ENCODE results near the gene TMEM80.
"Not testable (repeated sequence)": the region's sequence is repeated elsewhere in the genome, so short reads cannot be mapped to it uniquely, and the experiment has no call there.

Gene TMEM80

GRCh38 chr11:723120-723883 is 27.7 kb downstream of the TMEM80 start:
- DNase-seq, result peak; percentile 47

- DNase-seq, result no peak
Observed at GRCh38 chr11:724049-724777, 28.6 kb downstream of the TMEM80 start.

GRCh38 chr11:724778-725386 is 29.3 kb downstream of the TMEM80 start:
- DNase-seq, result no peak

- peak; percentile 50 for DNase-seq
Observed at GRCh38 chr11:725624-726202, 30.1 kb downstream of the TMEM80 start.

GRCh38 chr11:726278-727220 is 30.9 kb downstream of the TMEM80 start:
- peak; percentile 95 for DNase-seq

- no peak for DNase-seq
Observed at GRCh38 chr11:727281-727701, 31.7 kb downstream of the TMEM80 start.

GRCh38 chr11:727859-728748 is 32.5 kb downstream of the TMEM80 start:
- peak; percentile 82 for DNase-seq

- DNase-seq, result no peak
Observed at GRCh38 chr11:728901-729491, 33.4 kb downstream of the TMEM80 start.

GRCh38 chr11:729492-730074 is 34.0 kb downstream of the TMEM80 start:
- no peak for DNase-seq

GRCh38 chr11:733072-733471 is 37.5 kb downstream of the TMEM80 start:
- DNase-seq, result no peak

- DNase-seq, result not testable (repeated sequence)
Observed at GRCh38 chr11:734541-734940, 38.9 kb downstream of the TMEM80 start.

GRCh38 chr11:737366-737765 is 41.8 kb downstream of the TMEM80 start:
- peak; percentile 11 for DNase-seq

- DNase-seq, result not testable (repeated sequence)
Observed at GRCh38 chr11:737899-738298, 42.3 kb downstream of the TMEM80 start.

GRCh38 chr11:742156-742546 is 46.5 kb downstream of the TMEM80 start:
- DNase-seq, result no peak

- no peak for DNase-seq
Observed at GRCh38 chr11:742571-743201, 47.1 kb downstream of the TMEM80 start.

- DNase-seq, result no peak
Observed at GRCh38 chr11:745428-745827, 49.8 kb downstream of the TMEM80 start.

- DNase-seq, result peak; percentile 87
Observed at GRCh38 chr11:746289-747157, 50.9 kb downstream of the TMEM80 start.

- DNase-seq, result peak; percentile 91
Observed at GRCh38 chr11:747158-748006, 51.8 kb downstream of the TMEM80 start, which contains the start of gene TALDO1. Gene TALDO1 (plus strand): TSS chr11:747464. CDS start chr11:747482, 18 bp downstream.

All from RPMI8226 (cell line).